Liver (tissue), 9 donors: Measurements from ENCODE around the gene MESD. TPM values are rescaled to one million over a fixed set of nuclear protein-coding genes. Genes with fewer than 3 reads are reported as not detected.

Experiments
- DNase-seq: peaks from one replicate; pipeline ENCODE4 v3.0.0-alpha.2; 2017; ENCODE audit warnings: low spot score
- H3K27ac ChIP-seq, 2 donors: one replicate each; pipeline ENCODE4 v1.7.0; 2013; ENCODE audit warnings: inconsistent platforms in 2 of 2, low read length in 2 of 2, control low read depth in 1 of 2, low read depth in 1 of 2, mild to moderate bottlenecking in 1 of 2
- H3K27me3 ChIP-seq, 4 donors: one replicate each; pipeline versions ENCODE4 v1.6.1 to v1.7.0; 2013; ENCODE audit warnings: low read length in 3 of 4, inconsistent platforms in 1 of 4, mild to moderate bottlenecking in 1 of 4, moderate library complexity in 1 of 4; ENCODE audit not compliant: control insufficient read depth in 4 of 4, insufficient read depth in 4 of 4
- H3K36me3 ChIP-seq, 4 donors: one replicate each; pipeline versions ENCODE4 v1.6.1 to v1.7.0; 2013; ENCODE audit warnings: low read length in 3 of 4, mild to moderate bottlenecking in 3 of 4, low read depth in 1 of 4, moderate library complexity in 1 of 4; ENCODE audit not compliant: control insufficient read depth in 4 of 4, insufficient read depth in 3 of 4
- H3K4me1 ChIP-seq, 4 donors: one replicate each; pipeline versions ENCODE4 v1.6.1 to v1.7.0; 2013; ENCODE audit warnings: low read length in 3 of 4, mild to moderate bottlenecking in 3 of 4, moderate library complexity in 1 of 4; ENCODE audit not compliant: control insufficient read depth in 4 of 4, insufficient read depth in 4 of 4
- H3K4me3 ChIP-seq, 3 donors: one replicate each; pipeline versions ENCODE4 v1.6.1 to v1.7.0; 2013; ENCODE audit warnings: low read length in 3 of 3, control low read depth in 1 of 3, low read depth in 1 of 3, mild to moderate bottlenecking in 1 of 3
- H3K9ac ChIP-seq, 2 donors: one replicate each; pipeline ENCODE4 v1.7.0; 2013; ENCODE audit warnings: low read length in 2 of 2, mild to moderate bottlenecking in 2 of 2, moderate library complexity in 2 of 2, control low read depth in 1 of 2, low read depth in 1 of 2
- H3K9me3 ChIP-seq, 4 donors: one replicate each; pipeline versions ENCODE4 v1.6.1 to v1.7.0; 2013; ENCODE audit warnings: low read length in 3 of 4; ENCODE audit not compliant: control insufficient read depth in 4 of 4
- ATF3 ChIP-seq: IDR thresholded peaks from 2 replicates; pipeline ENCODE4 v1.6.1; 2016; ENCODE audit warnings: antibody characterized with exemption
- CTCF ChIP-seq: fragments of 150-350 bp; IDR thresholded peaks from 2 replicates; pipeline ENCODE4 v1.5.1; 2017; ENCODE audit warnings: improper control_type of control experiment, low read depth, low read length; ENCODE audit not compliant: missing input control
- EGR1 ChIP-seq, 2 donors: IDR thresholded peaks; 2 replicates each; pipeline ENCODE4 v1.6.1; 2016 to 2018; ENCODE audit warnings: antibody characterized with exemption in 2 of 2, low read depth in 2 of 2
- FOXA1 ChIP-seq: IDR thresholded peaks from 2 replicates; pipeline ENCODE4 v1.6.1; 2016; ENCODE audit warnings: antibody characterized with exemption
- HNF4A ChIP-seq, 2 donors: conservative IDR thresholded peaks; 2 replicates each; pipeline ENCODE4 v1.6.1; 2016; ENCODE audit warnings: antibody characterized with exemption in 2 of 2, mild to moderate bottlenecking in 2 of 2
- HNF4G ChIP-seq: IDR thresholded peaks from 2 replicates; pipeline ENCODE4 v1.6.1; 2016; ENCODE audit warnings: antibody characterized with exemption
- JUND ChIP-seq, 2 donors: IDR thresholded peaks; 2 replicates each; pipeline ENCODE4 v1.6.1; 2016; ENCODE audit warnings: antibody characterized with exemption in 2 of 2
- MAX ChIP-seq: IDR thresholded peaks from 2 replicates; pipeline ENCODE4 v1.6.1; 2016; ENCODE audit warnings: antibody characterized with exemption
- NR2F2 ChIP-seq: IDR thresholded peaks from 2 replicates; pipeline ENCODE4 v1.6.1; 2016; ENCODE audit warnings: antibody characterized with exemption
- RAD21 ChIP-seq, 2 donors: IDR thresholded peaks; 2 replicates each; pipeline ENCODE4 v1.6.1; 2016; ENCODE audit warnings: antibody characterized with exemption in 2 of 2, mild to moderate bottlenecking in 2 of 2
- RXRA ChIP-seq, 2 donors: IDR thresholded peaks; 2 replicates each; pipeline ENCODE4 v1.6.1; 2017 to 2018; ENCODE audit warnings: antibody characterized with exemption in 2 of 2, mild to moderate bottlenecking in 1 of 2
- SP1 ChIP-seq: IDR thresholded peaks from 2 replicates; pipeline ENCODE4 v1.6.1; 2018; ENCODE audit warnings: antibody characterized with exemption, mild to moderate bottlenecking
- TAF1 ChIP-seq: conservative IDR thresholded peaks from 2 replicates; pipeline ENCODE4 v1.6.1; 2016; ENCODE audit warnings: antibody characterized with exemption, mild to moderate bottlenecking
- YY1 ChIP-seq: IDR thresholded peaks from 2 replicates; pipeline ENCODE4 v1.6.1; 2016; ENCODE audit warnings: antibody characterized with exemption, mild to moderate bottlenecking
- WGBS: extraction: QIAGEN DNeasy Blood & Tissue Kit; methylation state at CpG from one replicate; pipeline ENCODE4 v1.1.7; 2013; 5-methylcytosine and 5-hydroxymethylcytosine counted together
- polyA plus RNA-seq, 2 donors: library from polyadenylated mRNA; stranded (reverse) in 1 of 2; unstranded in 1 of 2; fragments of 200-250 nt in 1 of 2; fragments of >200 nt in 1 of 2; fragmentation: Nextera tagmentation in 1 of 2; extraction: Ambion mirVana in 1 of 2; gene quantifications; one replicate each; pipeline versions ENCODE4 v1.2.1 to v1.2.3, GENCODE V29; 2013 to 2015
- total RNA-seq, 2 donors: library from RNA; depleted of rRNA; stranded (reverse); fragments of >200 nt; gene quantifications; one replicate each; pipeline ENCODE4 v1.2.3, GENCODE V29; 2014
- TF ChIP-seq, protein P1 (sequence below): IDR thresholded peaks from 2 replicates; pipeline ENCODE4 v1.6.1; 2016; ENCODE audit warnings: antibody characterized with exemption, mild to moderate bottlenecking
- TF ChIP-seq, protein P2 (sequence below): IDR thresholded peaks from 2 replicates; pipeline ENCODE4 v1.6.1; 2016; ENCODE audit warnings: antibody characterized with exemption
- donor health status: healthy.
- donor health status: healthy.
- donor health status: healthy.
- donor health status: healthy.
- donor health status: healthy.

Gene MESD
- total and polyA plus RNA-seq, 4 donors: 15.3 to 24.0 (median 17.0) TPM

GRCh38 chr15:80953953-80954778, 35.5 kb downstream of the MESD start:
- Histone ChIP-seq H3K4me1 (peaks cover 0 to 2% (median 0%) of the 10 kb centered on the region in 4 donors), H3K4me3 (no peak overlapping the region), H3K9ac (no peak overlapping the region), H3K27ac (no peak overlapping the region), H3K36me3 (peaks cover 2 to 44% (median 16%) of the 10 kb centered on the region in 4 donors), H3K27me3 (no peaks in the 10 kb centered on the region), H3K9me3 (no peaks in the 10 kb centered on the region)
- DNase-seq: no peak
- WGBS: 89% methylated on average over 9 of the region's 9 CpGs
- TF ChIP-seq CTCF: no peak
- no peak for TF ChIP-seq FOXA1
- TF ChIP-seq MAX: no peak
- no peak for TF ChIP-seq TAF1
- no peak for TF ChIP-seq HNF4A (conservative IDR thresholded peaks at IDR 0.05)
- no peak for TF ChIP-seq ATF3

DNA sequence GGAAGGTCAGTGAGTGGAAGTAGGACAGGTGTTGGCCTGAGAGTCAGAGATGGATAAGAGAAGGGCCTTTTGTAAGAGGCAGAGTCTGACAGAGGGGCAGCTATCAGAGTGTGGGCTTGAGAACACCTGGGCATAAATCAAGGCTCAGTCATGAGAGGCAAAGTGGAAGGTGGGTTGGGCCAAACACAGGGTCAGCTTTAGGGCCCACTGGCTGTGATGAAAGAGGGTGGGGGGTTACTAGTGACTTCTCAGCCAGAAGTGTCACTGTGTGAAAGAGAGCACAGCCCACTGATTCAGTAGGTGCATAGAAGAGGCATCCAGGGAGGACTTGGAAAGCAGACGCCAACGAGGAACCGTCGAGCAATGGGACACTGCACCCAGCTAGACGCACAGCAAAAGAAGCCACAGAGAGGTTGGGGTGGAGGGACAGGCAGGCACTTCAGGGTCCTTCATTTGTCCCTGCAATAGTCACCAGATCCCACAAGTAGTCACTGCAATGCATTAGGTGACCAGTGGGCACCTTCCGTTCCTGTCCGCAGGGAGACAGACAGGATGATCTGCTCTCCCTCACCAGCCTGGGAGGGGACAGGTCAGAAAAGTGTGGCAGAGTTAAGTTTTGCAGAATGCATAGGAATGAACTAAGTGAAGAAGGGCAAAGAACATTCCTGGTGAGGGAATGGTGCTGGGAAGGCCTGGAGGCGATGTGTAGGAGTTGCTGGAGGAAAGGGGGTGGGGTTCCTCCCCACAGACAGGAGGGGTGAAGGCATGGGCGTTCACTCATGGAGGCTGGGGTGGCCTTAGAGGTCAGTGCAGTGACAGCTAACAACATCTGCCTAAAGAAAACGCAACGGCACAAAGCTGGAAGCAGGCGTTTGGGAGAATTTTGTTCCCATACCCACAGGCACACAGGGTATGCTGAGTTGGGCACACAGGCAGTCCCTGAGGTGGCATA, 36.3 kb downstream of the MESD start:
- 98% methylated on average over 12 of the region's 12 CpGs for WGBS
- peaks cover 0 to 2% (median 0%) of the 10 kb centered on the region in 4 donors for H3K4me1 ChIP-seq
- peaks cover 3 to 46% (median 17%) of the 10 kb centered on the region in 4 donors for H3K36me3 ChIP-seq
- H3K9me3 ChIP-seq: no peaks in the 10 kb centered on the region
- DNase-seq: no peak
- H3K27me3 ChIP-seq: no peaks in the 10 kb centered on the region
- no peak overlapping the region for H3K9ac ChIP-seq
- no peak for TF ChIP-seq YY1
- no peak for TF ChIP-seq NR2F2
- TF ChIP-seq HNF4G: no peak
- TF ChIP-seq RXRA (IDR thresholded peaks at IDR 0.05): no peak
- TF ChIP-seq TAF1: no peak
- TF ChIP-seq MAX: no peak
- TF ChIP-seq SP1: no peak
- TF ChIP-seq ATF3: no peak
- TF ChIP-seq RAD21 (IDR thresholded peaks at IDR 0.05): no peak
- TF ChIP-seq, protein P1, sequence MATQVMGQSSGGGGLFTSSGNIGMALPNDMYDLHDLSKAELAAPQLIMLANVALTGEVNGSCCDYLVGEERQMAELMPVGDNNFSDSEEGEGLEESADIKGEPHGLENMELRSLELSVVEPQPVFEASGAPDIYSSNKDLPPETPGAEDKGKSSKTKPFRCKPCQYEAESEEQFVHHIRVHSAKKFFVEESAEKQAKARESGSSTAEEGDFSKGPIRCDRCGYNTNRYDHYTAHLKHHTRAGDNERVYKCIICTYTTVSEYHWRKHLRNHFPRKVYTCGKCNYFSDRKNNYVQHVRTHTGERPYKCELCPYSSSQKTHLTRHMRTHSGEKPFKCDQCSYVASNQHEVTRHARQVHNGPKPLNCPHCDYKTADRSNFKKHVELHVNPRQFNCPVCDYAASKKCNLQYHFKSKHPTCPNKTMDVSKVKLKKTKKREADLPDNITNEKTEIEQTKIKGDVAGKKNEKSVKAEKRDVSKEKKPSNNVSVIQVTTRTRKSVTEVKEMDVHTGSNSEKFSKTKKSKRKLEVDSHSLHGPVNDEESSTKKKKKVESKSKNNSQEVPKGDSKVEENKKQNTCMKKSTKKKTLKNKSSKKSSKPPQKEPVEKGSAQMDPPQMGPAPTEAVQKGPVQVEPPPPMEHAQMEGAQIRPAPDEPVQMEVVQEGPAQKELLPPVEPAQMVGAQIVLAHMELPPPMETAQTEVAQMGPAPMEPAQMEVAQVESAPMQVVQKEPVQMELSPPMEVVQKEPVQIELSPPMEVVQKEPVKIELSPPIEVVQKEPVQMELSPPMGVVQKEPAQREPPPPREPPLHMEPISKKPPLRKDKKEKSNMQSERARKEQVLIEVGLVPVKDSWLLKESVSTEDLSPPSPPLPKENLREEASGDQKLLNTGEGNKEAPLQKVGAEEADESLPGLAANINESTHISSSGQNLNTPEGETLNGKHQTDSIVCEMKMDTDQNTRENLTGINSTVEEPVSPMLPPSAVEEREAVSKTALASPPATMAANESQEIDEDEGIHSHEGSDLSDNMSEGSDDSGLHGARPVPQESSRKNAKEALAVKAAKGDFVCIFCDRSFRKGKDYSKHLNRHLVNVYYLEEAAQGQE: no peak
- TF ChIP-seq, protein P2, sequence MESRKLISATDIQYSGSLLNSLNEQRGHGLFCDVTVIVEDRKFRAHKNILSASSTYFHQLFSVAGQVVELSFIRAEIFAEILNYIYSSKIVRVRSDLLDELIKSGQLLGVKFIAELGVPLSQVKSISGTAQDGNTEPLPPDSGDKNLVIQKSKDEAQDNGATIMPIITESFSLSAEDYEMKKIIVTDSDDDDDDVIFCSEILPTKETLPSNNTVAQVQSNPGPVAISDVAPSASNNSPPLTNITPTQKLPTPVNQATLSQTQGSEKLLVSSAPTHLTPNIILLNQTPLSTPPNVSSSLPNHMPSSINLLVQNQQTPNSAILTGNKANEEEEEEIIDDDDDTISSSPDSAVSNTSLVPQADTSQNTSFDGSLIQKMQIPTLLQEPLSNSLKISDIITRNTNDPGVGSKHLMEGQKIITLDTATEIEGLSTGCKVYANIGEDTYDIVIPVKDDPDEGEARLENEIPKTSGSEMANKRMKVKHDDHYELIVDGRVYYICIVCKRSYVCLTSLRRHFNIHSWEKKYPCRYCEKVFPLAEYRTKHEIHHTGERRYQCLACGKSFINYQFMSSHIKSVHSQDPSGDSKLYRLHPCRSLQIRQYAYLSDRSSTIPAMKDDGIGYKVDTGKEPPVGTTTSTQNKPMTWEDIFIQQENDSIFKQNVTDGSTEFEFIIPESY: no peak
- no peak for TF ChIP-seq HNF4A (conservative IDR thresholded peaks at IDR 0.05)
- TF ChIP-seq FOXA1: no peak
- TF ChIP-seq EGR1 (IDR thresholded peaks at IDR 0.05; ENCODE audit: low read depth in 2 of 2): no peak
- no peak for TF ChIP-seq JUND (IDR thresholded peaks at IDR 0.05)
- no peak for TF ChIP-seq CTCF
- no peak overlapping the region for H3K4me3 ChIP-seq
- no peak overlapping the region for H3K27ac ChIP-seq
